SJCRH30 (cell line): ENCODE measurements around the gene SEPTIN3. TPM values are rescaled to one million over a fixed set of nuclear protein-coding genes. Genes with fewer than 3 reads are reported as not detected.

Source experiments
- DNase-seq, 2 experiments: peaks; one replicate each; pipeline ENCODE4 v3.0.0-alpha.2; 2015 to 2020
- H3K27ac ChIP-seq: fragments of 250-450 bp; sonication (Bioruptor Pico); 2 replicates; pipeline ENCODE4 v1.5.1; 2020; ENCODE audit warnings: mild to moderate bottlenecking, moderate library complexity
- H3K27me3 ChIP-seq: fragments of 250-450 bp; sonication (Bioruptor Pico); 2 replicates; pipeline ENCODE4 v1.5.1; 2020; ENCODE audit warnings: mild to moderate bottlenecking, moderate library complexity
- H3K36me3 ChIP-seq: fragments of 250-450 bp; sonication (Bioruptor Pico); 2 replicates; pipeline ENCODE4 v1.5.1; 2020; ENCODE audit warnings: mild to moderate bottlenecking, moderate library complexity
- H3K4me1 ChIP-seq: fragments of 250-450 bp; sonication (Bioruptor Pico); 2 replicates; pipeline ENCODE4 v1.5.1; 2020; ENCODE audit warnings: mild to moderate bottlenecking, moderate library complexity
- H3K4me3 ChIP-seq: fragments of 250-450 bp; sonication (Bioruptor Pico); 2 replicates; pipeline ENCODE4 v1.5.1; 2020; ENCODE audit warnings: mild to moderate bottlenecking, moderate library complexity
- H3K9me3 ChIP-seq: fragments of 250-450 bp; sonication (Bioruptor Pico); replicated peaks from 2 replicates; pipeline ENCODE4 v1.5.1; 2020; ENCODE audit warnings: mild to moderate bottlenecking, moderate library complexity
- total RNA-seq: library from RNA; depleted of rRNA; stranded (reverse); fragments of >200 nt; shearing (Covaris generic); gene quantifications from 2 replicates; pipeline ENCODE4 v1.2.3, GENCODE V29; 2014

SEPTIN3 gene
- total RNA-seq, 1 experiment from 2014 or later, result 1.1 TPM

DNA sequence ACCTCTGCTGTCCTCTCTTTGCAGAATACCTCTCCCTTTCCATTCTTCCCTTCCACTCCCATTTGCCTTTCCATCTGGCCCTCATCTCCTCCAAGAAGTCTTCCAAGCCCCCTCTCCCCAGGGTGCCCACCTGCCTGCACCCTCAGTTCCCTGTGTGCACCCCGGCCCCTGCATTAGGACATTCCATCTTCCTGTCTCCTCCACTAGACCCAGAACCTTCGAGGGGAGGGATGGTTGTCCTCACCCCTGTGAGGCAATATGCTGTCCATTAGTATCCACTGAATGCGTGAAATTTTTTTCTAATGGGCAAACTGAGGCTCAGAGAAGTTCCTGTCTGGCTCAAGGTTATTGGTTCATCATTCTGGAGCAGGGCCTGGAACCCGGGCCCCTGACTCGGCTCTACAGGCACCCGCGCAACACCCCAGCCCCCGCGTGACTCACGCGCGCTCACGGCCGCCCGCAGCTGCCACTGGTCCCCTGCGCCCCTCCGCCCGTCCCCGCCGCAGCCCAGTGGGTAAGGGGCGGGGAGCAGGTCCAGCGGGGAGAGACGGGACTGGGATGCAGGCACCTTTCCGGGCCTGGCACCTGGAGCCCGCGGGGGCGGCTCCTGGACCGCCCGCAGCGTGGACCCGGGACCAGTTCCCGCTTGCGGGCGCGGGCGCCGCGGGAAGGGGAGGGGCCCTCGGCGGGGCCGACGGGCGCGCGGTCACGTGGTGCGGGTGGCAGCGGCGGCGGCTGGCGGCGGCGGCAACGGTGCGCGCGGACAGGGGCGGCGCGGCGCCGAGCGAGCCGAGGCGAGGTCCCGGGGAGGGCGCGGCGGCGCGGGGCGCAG lies 7.0 kb downstream of the SEPTIN3 start:
- no peak overlapping the region for H3K27ac ChIP-seq
- H3K4me1 ChIP-seq, result 0 out of 2 replicates have a peak, but pooled peaks cover 2% of the 10 kb centered on the region
- peak overlapping the region; percentile 60 for H3K4me3 ChIP-seq
- peak in 1 of 2 experiments; percentile 21 for DNase-seq
- H3K9me3 ChIP-seq, result no peaks in the 10 kb centered on the region
- H3K27me3 ChIP-seq, result peaks cover 20% of the 10 kb centered on the region
- H3K36me3 ChIP-seq, result no peaks in the 10 kb centered on the region

DNA sequence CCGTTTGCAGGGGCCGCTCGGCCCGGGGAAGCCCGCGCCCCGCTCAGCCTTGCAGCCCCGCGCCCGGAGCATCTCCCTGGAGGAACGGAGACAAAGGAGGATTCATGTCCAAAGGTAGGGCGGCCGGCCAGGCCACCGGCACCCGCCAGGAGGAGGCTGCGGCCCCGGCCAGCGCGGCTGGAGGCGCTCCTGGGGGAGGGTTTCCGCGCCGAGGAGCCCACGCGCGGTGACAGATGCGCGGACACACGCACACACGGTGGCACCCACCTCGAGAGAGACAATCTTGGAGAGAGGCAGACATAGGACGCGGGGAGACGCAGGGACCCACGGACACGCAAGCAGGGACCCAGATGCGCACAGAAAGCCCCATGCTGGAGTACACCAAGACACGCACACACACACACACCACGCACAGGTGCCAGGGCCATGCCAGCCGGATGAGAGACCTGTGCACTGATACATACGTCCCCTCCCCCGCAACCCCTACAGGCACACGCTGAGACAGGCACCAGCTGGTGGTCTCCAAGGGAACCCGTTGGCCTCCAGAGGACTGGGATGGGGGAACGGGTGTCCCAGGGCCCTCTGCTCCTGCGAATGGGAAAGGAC lies 7.8 kb downstream of the SEPTIN3 start:
- no peak overlapping the region for H3K27ac ChIP-seq
- H3K9me3 ChIP-seq, result no peaks in the 10 kb centered on the region
- peaks cover 20% of the 10 kb centered on the region for H3K27me3 ChIP-seq
- 0 out of 2 replicates have a peak, but pooled peaks cover 2% of the 10 kb centered on the region for H3K4me1 ChIP-seq
- no peaks in the 10 kb centered on the region for H3K36me3 ChIP-seq
- DNase-seq, result no peak
- peak overlapping the region; percentile 43 for H3K4me3 ChIP-seq

- H3K9me3 ChIP-seq, result no peaks in the 10 kb centered on the region
- no peak for DNase-seq
- H3K27me3 ChIP-seq, result peaks cover 20% of the 10 kb centered on the region
- 0 out of 2 replicates have a peak, but pooled peaks cover 2% of the 10 kb centered on the region for H3K4me1 ChIP-seq
- H3K4me3 ChIP-seq, result no peak overlapping the region
- H3K27ac ChIP-seq, result no peak overlapping the region
- no peaks in the 10 kb centered on the region for H3K36me3 ChIP-seq
Measured at GRCh38 chr22:41978732-41979131, 9.5 kb downstream of the SEPTIN3 start.

DNA sequence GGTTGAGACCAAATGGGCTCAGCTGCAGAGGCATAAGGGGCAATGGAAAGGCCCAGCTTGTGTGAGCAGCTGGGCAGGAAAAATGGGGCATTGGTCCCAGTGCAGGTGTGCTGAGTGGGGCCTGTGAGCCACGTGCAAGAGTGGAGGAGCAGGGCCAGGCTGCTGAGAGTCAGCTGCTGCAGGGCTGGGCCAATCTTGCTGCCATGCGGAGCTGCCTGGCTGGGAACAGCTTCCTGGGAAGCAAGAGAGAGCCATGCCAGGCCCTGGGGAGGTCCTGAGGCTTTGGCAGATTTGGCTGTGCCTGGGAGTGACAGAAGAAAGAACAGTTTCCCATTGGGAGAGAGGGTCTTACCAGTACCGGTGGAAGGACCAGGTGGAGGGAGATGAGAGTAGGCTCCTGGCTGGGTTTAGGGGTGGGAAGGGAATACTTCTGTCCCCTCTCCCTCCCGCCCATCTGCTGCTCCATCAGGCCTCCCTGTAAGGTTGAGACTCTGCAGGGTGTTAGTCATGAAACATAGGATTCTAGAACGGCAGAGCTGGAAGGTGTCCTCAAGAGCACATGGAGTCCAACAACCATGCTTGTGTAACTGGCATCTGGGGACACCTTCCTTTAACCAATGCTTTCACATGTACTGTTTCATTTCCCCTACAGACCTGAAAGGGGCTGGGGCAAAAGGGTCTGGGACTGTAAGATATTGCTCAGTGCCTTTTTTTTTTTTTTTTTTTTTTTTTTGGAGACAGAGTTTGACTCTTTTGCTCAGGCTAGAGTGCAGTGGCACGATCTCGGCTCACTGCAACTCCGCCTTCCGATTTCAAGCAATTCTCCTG lies 10.4 kb downstream of the SEPTIN3 start:
- H3K27ac ChIP-seq, result no peak overlapping the region
- H3K27me3 ChIP-seq, result peaks cover 20% of the 10 kb centered on the region
- no peaks in the 10 kb centered on the region for H3K36me3 ChIP-seq
- 0 out of 2 replicates have a peak, but pooled peaks cover 2% of the 10 kb centered on the region for H3K4me1 ChIP-seq
- no peaks in the 10 kb centered on the region for H3K9me3 ChIP-seq
- no peak for DNase-seq
- H3K4me3 ChIP-seq, result no peak overlapping the region

DNA sequence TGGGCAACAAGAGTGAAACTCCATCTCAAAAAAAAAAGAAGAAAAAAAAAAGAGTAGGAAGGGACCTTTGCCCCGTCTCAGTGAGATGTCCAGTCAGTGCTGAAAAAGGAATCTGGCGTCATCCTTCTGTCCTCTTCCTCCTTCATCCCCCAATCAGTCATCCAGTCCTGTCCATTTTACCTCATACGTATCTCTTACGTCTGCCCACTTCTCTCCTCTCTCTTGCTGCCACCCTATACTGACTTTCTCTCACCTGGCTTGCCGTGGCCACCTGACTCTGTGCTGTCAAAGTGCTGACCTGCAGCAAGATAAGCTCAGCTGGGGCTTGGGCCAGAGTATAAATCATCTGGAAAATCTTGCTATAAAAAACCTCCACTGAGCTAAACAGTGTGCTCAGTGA lies 13.6 kb downstream of the SEPTIN3 start:
- no peak overlapping the region for H3K4me3 ChIP-seq
- H3K27ac ChIP-seq, result no peak overlapping the region
- no peaks in the 10 kb centered on the region for H3K9me3 ChIP-seq
- peaks cover 4% of the 10 kb centered on the region; the same call in 1 of the 2 replicates for H3K27me3 ChIP-seq
- no peaks in the 10 kb centered on the region for H3K36me3 ChIP-seq
- no peak for DNase-seq
- no peaks in the 10 kb centered on the region for H3K4me1 ChIP-seq

- Histone ChIP-seq H3K27me3 (no peaks in the 10 kb centered on the region), H3K36me3 (no peaks in the 10 kb centered on the region), H3K4me1 (no peaks in the 10 kb centered on the region), H3K27ac (no peak overlapping the region), H3K9me3 (no peaks in the 10 kb centered on the region), H3K4me3 (no peak overlapping the region)
- no peak for DNase-seq
Measured at GRCh38 chr22:41983513-41984405, 14.5 kb downstream of the SEPTIN3 start.

GRCh38 chr22:41987276-41987675 lies 18.0 kb downstream of the SEPTIN3 start:
- DNase-seq, result no peak

GRCh38 chr22:41989246-41989645 lies 20.0 kb downstream of the SEPTIN3 start:
- no peak overlapping the region for H3K27ac ChIP-seq
- no peaks in the 10 kb centered on the region for H3K36me3 ChIP-seq
- H3K4me1 ChIP-seq, result no peaks in the 10 kb centered on the region
- H3K4me3 ChIP-seq, result no peak overlapping the region
- H3K27me3 ChIP-seq, result 0 out of 2 replicates have a peak, but pooled peaks cover 4% of the 10 kb centered on the region
- no peak for DNase-seq
- H3K9me3 ChIP-seq, result no peaks in the 10 kb centered on the region

More at GRCh38 chr22:41987276-41987675, 18.0 kb downstream of the SEPTIN3 start:
- Histone ChIP-seq H3K4me1 (no peaks in the 10 kb centered on the region), H3K4me3 (no peak overlapping the region), H3K36me3 (no peaks in the 10 kb centered on the region), H3K27me3 (0 out of 2 replicates have a peak, but pooled peaks cover 2% of the 10 kb centered on the region), H3K27ac (no peak overlapping the region), H3K9me3 (no peaks in the 10 kb centered on the region)

GRCh38 chr22:41991111-41991510 lies 21.9 kb downstream of the SEPTIN3 start:
- 0 out of 2 replicates have a peak, but pooled peaks cover 4% of the 10 kb centered on the region for H3K27me3 ChIP-seq
- no peaks in the 10 kb centered on the region for H3K4me1 ChIP-seq
- H3K4me3 ChIP-seq, result no peak overlapping the region
- DNase-seq, result no peak
- no peaks in the 10 kb centered on the region for H3K36me3 ChIP-seq
- no peak overlapping the region for H3K27ac ChIP-seq
- H3K9me3 ChIP-seq, result no peaks in the 10 kb centered on the region

DNA sequence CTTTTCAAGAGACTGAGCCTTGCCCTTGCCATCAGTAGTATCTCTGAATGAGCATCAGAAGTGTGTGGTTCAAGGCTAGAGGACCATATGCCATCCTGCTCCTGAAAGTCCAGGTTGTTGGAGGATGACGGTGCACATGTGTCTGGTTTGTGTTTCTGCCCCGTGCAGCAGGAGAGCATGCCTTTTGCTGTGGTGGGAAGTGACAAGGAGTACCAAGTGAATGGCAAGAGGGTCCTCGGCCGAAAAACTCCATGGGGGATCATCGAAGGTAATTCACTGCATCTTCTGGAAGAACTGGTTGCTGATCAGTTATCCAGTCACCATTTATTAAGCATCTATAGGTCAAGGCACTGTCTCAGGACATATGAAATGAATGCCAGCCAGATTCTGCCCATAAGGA lies 23.3 kb downstream of the SEPTIN3 start:
- Histone ChIP-seq H3K27me3 (0 out of 2 replicates have a peak, but pooled peaks cover 4% of the 10 kb centered on the region), H3K27ac (no peak overlapping the region), H3K4me1 (no peaks in the 10 kb centered on the region), H3K36me3 (no peaks in the 10 kb centered on the region), H3K9me3 (no peaks in the 10 kb centered on the region), H3K4me3 (no peak overlapping the region)
- DNase-seq, result no peak

DNA sequence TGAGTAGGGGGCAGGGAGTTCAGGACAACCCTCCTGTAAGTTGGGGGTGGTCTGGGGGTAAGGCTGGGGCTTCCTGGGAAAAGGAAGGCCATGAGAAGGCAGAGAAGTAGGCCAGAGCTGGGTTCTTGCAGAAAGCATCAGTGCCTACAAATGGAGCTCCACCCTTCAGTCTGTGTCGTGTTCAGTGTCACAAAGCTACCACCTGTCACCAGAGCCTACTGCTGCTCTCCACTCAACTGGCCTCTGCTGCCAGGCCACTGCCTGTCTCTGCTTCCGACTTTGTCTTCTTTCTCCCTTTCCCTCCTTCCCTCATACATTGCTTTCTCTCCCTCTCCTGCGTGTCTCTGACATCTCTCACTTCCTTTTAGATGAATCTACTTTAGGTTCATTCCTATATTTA lies 26.0 kb downstream of the SEPTIN3 start:
- Histone ChIP-seq H3K9me3 (no peaks in the 10 kb centered on the region), H3K27ac (no peak overlapping the region), H3K4me1 (no peaks in the 10 kb centered on the region), H3K36me3 (no peaks in the 10 kb centered on the region), H3K27me3 (0 out of 2 replicates have a peak, but pooled peaks cover 4% of the 10 kb centered on the region), H3K4me3 (no peak overlapping the region)
- no peak for DNase-seq

- Histone ChIP-seq H3K4me1 (no peaks in the 10 kb centered on the region), H3K36me3 (no peaks in the 10 kb centered on the region), H3K9me3 (no peaks in the 10 kb centered on the region), H3K4me3 (no peak overlapping the region), H3K27me3 (0 out of 2 replicates have a peak, but pooled peaks cover 4% of the 10 kb centered on the region), H3K27ac (no peak overlapping the region)
- DNase-seq, result no peak
Measured at GRCh38 chr22:41996826-41997225, 27.6 kb downstream of the SEPTIN3 start.

DNA sequence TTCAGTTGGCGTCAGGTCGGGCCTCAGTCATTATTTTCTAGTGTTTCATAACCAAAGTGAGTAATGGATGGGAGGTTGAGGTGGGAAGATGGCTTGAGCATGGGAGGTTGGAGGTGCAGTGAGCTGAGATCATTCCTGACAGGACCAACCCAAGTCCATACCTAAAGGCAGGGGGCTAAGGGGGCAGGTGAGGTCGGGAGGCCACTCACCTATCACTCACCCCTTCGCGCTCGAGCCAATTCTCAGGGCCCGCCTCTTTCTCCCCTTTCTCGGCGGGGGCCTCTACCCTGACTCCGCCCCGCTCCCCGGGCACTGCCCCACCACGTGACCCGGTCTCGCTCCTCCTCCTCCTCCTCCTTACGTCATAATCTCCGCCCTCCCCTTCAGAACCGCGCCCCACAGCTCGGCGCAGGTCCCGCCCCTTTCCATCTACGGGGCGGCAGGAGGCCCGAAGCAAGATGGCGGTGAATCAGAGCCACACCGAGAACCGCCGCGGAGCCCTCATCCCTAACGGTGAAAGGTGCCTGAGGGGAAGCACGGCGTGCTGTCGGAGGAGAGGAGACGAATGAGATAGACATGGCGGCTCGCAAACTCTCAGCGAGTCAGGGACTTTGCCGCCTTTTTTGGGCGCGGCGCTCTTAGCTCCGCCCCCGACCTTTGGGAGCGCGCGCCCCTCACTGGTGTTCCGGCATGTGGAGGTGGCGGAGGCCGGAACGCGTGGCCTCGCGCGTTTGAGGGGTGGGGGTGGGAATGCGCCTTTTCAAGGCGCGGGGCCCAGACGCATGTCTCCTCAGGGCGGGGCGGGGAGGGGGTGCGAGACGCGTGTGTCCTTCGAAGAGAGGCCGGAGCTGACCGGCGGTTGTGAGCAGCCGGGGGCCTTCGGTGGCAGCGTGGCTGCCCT lies 29.4 kb downstream of the SEPTIN3 start, which contains the start of gene WBP2NL:
TSS of gene WBP2NL (plus strand) at position 428 of the 901 bp plus-strand sequence. CDS start at position 459, 31 bp downstream.
- no peaks in the 10 kb centered on the region for H3K9me3 ChIP-seq
- DNase-seq, result no peak
- no peaks in the 10 kb centered on the region for H3K27me3 ChIP-seq
- H3K4me3 ChIP-seq, result no peak within 1 kb of the TSS
- H3K27ac ChIP-seq, result no peak within 1 kb of the TSS
- no peaks in the 10 kb centered on the region for H3K36me3 ChIP-seq
- no peaks in the 10 kb centered on the region for H3K4me1 ChIP-seq
